Activated naive CD8-positive, alpha-beta T cell (primary cell): ENCODE measurements around the gene LYVE1.
"Not testable (repeated sequence)": the region's sequence is repeated elsewhere in the genome, so short reads cannot be mapped to it uniquely, and the experiment has no call there.

ENCODE experiments used
- H3K27ac Mint-ChIP-seq: one replicate; pipeline ENCODE4 v1.8.0; 2021; ENCODE audit warnings: mixed read lengths
- H3K27me3 Mint-ChIP-seq: one replicate; pipeline ENCODE4 v1.8.0; 2021; ENCODE audit warnings: mixed read lengths
- H3K36me3 Mint-ChIP-seq: one replicate; pipeline ENCODE4 v1.8.0; 2021; ENCODE audit warnings: mixed read lengths
- H3K4me1 Mint-ChIP-seq: one replicate; pipeline ENCODE4 v1.8.0; 2021; ENCODE audit warnings: low read depth, mixed read lengths
- H3K4me3 Mint-ChIP-seq: one replicate; pipeline ENCODE4 v1.8.0; 2021; ENCODE audit warnings: mild to moderate bottlenecking, mixed read lengths
- H3K9me3 Mint-ChIP-seq: one replicate; pipeline ENCODE4 v1.8.0; 2021; ENCODE audit warnings: low read depth, mixed read lengths

LYVE1 gene

DNA sequence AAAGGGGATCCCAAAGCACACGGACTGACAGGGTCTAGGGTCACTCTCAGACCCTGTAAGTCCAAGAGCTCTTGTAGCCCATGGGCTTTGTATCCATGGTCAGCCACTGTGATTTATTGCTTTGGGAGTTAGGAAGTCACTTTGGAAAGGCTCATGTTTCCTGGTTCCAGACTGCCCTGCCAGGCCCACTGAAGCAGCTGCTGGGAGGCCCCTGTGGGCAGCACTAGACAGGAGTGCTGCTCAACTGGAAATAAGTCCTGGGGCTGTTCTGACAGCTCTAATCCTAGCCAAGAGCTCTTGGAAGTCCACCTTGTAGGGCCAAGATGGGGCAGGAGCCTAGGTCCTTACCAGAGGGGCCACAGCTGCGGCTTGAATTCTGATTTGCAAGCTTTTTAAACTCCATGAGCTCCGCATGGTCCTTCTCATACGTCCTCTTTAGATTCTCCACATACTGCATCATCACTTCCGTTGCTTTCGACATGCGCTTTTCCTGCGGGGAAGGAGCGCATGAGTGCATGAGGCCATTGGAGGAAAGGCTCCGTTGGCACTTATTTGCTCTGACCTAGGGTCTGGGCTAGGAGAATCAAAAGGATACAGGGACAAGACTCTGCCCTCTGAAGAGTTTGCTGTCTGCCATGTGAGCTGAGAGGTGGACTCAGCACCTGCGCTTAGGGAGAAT lies 32.2 kb upstream of the LYVE1 start:
- no peak overlapping the region for H3K27ac Mint-ChIP-seq
- H3K27me3 Mint-ChIP-seq: no peaks in the 10 kb centered on the region
- no peak overlapping the region for H3K4me3 Mint-ChIP-seq
- H3K9me3 Mint-ChIP-seq: peaks cover 7% of the 10 kb centered on the region
- no peaks in the 10 kb centered on the region for H3K36me3 Mint-ChIP-seq
- H3K4me1 Mint-ChIP-seq: peaks cover 2% of the 10 kb centered on the region

DNA sequence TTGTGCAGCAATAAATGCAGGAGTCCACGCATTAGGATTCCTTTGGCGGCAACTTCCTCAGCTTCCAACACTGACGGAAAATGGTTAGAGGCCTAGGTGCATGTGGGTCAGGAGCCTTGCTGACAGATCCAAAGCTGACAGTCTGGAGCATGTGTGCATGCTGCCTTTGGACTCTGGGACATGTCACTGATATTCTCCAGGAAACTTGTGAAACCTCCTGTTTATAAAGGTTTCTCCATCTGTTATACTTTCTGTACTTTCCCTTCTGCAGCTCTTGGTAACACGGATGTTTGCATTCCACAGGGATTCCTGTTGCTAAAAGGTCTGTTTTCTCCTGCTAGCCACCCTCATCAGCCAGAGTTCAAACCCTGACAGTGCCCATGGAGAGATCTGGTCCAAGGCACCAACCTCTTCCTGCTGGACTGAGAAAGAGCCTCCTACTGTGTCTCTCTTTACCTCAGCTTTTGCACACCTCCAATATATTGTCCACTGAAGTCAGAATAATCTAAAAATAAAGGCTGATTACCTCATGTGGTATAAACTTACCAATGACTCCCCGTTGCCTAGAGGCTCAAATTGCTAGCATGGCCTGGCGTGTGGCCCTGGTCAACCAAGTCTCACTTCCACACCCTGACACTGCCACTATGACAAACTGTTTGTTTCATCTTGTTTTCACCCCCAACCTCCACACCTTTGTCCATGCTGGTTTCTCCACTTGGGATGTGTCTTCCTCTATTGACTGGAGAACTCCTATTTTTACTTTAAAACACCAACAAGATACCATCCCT lies 31.1 kb upstream of the LYVE1 start:
- Mint-ChIP-seq H3K9me3 (peaks cover 7% of the 10 kb centered on the region), H3K36me3 (no peaks in the 10 kb centered on the region), H3K27me3 (no peaks in the 10 kb centered on the region), H3K27ac (no peak overlapping the region), H3K4me1 (peaks cover 2% of the 10 kb centered on the region), H3K4me3 (no peak overlapping the region)

DNA sequence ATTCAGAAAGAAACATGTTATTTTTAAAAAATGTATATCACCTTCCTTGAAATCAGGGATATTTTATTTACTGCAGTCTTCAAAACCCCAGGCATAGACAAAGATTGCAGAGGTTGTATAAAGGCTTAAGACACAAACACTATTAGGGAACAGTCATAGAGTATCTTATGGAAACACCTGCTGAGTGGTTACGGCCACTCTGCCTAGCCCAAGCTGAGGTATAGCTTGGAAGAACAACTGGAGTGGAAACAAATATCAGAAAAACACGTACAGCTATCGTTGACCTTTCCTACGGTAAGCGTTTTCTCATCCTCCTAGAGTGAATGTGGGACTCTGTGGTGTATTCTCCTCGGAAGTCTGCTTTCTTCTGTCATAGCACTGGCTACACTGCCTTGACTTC lies 30.4 kb upstream of the LYVE1 start:
- Mint-ChIP-seq H3K9me3 (peaks cover 7% of the 10 kb centered on the region), H3K4me3 (no peak overlapping the region), H3K27ac (no peak overlapping the region), H3K27me3 (no peaks in the 10 kb centered on the region), H3K36me3 (no peaks in the 10 kb centered on the region), H3K4me1 (no peaks in the 10 kb centered on the region)

DNA sequence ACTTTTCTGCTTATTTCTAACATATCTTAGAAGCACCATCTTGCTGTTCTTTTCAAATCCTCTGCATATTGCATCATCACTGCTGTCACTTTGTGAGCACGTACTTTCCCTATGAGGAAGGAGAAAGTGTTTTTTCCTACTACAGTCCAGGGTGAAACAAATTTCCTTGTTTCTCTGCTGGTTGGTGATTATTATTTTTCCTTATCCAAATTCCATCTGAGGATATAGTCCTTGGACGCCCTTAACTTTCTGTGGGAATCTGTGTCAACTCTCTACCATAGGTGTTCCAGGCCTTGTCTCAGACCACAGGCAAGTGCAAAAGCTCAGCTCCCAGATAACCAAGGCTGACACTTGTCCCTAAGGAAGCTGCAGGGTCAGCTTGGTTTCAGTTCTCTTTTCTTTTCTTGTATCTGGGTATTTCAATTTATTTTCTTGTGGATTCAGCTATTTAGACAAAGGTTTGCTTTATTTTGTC lies 29.4 kb upstream of the LYVE1 start:
- peaks cover 7% of the 10 kb centered on the region for H3K9me3 Mint-ChIP-seq
- H3K4me1 Mint-ChIP-seq: no peaks in the 10 kb centered on the region
- H3K4me3 Mint-ChIP-seq: no peak overlapping the region
- no peak overlapping the region for H3K27ac Mint-ChIP-seq
- no peaks in the 10 kb centered on the region for H3K36me3 Mint-ChIP-seq
- H3K27me3 Mint-ChIP-seq: no peaks in the 10 kb centered on the region

DNA sequence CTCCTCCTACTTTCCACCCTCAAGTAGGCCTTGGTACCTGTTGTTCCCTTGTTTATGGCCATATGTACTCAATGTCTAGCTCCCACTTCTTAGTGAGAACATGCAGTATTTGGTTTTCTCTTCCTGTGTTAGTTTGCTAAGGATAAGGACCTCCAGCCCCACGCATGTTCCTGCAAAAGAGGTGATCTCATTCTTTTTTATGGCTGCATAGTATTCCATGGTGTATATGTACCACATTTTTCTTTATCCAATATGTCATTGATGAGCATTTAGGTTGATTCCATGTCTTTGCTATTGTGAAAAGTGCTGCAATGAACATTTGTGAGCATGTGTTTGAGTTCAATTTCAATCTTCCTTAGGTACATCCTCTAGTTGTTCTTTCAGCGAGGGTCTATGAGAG lies 27.4 kb upstream of the LYVE1 start:
- not testable (repeated sequence) for H3K4me1 Mint-ChIP-seq, H3K9me3 Mint-ChIP-seq, H3K27ac Mint-ChIP-seq, H3K4me3 Mint-ChIP-seq, H3K36me3 Mint-ChIP-seq, H3K27me3 Mint-ChIP-seq

DNA sequence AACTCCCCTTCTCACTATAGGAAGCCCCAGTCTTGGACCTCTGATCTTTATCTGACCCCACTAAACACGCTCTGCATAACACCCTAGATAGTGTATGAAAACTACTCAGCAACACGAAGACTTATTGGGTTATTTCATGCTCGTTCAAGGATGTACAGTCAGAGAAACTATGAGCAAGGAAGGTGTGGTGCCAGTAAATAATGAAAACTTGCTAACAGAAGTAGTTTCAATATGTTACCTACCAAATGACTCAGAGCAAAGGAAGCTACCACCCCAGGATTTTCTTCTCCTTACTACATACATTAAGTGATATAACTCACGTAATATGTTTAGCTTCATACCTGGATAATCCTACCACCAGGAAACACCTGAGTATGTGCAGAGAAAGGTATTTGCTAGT lies 25.9 kb upstream of the LYVE1 start:
- Mint-ChIP-seq H3K4me3 (no peak overlapping the region), H3K27ac (no peak overlapping the region), H3K27me3 (no peaks in the 10 kb centered on the region), H3K9me3 (peaks cover 7% of the 10 kb centered on the region), H3K4me1 (no peaks in the 10 kb centered on the region), H3K36me3 (no peaks in the 10 kb centered on the region)

DNA sequence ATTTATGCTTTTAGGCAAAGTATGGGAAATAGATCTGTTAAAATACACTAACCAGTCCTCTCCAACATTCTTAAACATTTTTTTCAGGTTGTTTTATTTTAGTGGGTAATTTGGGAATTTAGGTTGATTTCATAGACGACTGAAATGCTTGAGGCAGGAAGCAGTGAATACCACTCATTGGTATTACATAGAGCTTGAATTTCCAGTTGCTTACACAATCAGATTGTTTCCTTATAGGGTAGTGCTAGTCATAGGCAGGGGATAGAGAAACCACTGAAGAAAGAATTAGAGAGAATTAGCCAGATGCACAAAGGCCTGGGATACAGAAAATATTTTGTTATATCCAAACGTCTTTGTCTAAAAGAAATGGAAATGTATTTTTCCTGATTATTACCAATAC lies 23.9 kb upstream of the LYVE1 start:
- no peaks in the 10 kb centered on the region for H3K27me3 Mint-ChIP-seq
- H3K36me3 Mint-ChIP-seq: no peaks in the 10 kb centered on the region
- no peaks in the 10 kb centered on the region for H3K4me1 Mint-ChIP-seq
- H3K9me3 Mint-ChIP-seq: peaks cover 7% of the 10 kb centered on the region
- H3K27ac Mint-ChIP-seq: no peak overlapping the region
- H3K4me3 Mint-ChIP-seq: no peak overlapping the region

DNA sequence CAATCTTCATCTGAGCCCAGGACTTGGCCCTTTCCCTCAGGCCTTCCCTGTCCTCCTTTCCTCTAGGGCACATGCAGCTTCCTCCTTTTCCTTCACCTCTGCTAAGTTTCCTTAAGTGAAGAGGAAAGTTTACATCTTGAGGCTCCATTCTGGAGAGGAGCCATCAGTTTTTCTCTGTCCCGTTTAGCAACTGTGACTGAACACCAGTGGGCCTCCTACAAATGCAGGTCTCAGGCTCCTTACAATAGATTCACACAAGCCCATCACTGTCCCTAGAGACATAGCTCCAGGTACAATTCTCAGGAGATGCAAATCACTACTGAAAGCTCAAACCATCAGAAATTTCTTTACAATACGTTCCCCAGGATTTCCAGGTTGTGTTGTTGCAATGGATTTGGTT lies 23.3 kb upstream of the LYVE1 start:
- Mint-ChIP-seq H3K4me1 (no peaks in the 10 kb centered on the region), H3K36me3 (no peaks in the 10 kb centered on the region), H3K4me3 (no peak overlapping the region), H3K27me3 (no peaks in the 10 kb centered on the region), H3K9me3 (peaks cover 7% of the 10 kb centered on the region), H3K27ac (no peak overlapping the region)

DNA sequence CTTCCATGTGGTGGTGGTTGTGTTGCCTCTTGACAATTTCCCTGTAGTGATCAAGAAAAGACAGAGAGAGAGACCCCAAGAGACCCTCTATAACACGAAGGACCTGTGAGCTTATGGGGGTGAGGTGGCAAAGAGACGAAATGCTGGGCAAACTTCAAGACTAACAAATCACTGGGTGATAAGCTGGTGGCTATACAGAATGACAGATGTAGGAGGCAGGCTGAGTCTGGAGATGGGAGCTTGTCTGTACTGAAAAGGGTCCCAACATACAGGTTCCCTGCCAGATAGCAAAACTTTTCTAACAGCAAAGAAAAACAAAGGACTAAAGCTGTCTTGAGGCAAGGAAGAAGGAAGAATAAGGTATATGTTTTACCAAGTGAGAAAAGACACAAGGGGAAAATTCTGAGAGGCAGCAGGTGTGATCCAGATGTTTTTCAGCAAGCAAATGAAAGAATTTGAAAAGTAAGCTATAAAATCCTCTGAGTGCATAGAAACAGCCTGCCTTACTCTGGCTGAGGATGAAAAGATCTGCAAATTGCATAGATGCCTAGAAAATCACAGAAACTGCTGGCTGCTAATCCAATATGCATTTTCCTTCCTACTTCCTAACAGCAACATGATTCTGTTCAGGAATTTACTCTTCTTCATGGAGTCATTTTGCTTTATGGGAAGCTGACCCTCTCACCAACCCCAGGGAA lies 21.9 kb upstream of the LYVE1 start:
- Mint-ChIP-seq H3K4me1 (no peaks in the 10 kb centered on the region), H3K27me3 (no peaks in the 10 kb centered on the region)

DNA sequence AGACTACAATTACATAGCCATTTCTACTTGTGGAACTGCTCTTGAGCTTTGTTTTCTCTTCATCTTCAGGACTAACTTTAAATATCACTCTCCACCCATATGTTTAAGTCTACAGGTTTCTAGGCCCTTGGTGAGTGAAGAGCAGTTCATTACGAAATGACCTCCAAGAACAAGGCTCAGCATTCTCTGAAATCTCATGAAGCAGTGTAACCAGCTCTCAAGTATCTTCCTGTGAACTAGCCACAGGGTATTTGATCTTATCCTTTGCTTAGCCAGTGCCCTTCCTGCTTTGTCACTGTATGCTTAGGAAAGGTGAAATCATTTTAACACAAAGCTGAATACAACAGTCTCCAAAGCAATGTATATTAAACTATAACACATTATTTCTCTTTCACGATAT lies 20.4 kb upstream of the LYVE1 start:
- no peaks in the 10 kb centered on the region for H3K27me3 Mint-ChIP-seq
- no peak overlapping the region for H3K4me3 Mint-ChIP-seq
- H3K9me3 Mint-ChIP-seq: no peaks in the 10 kb centered on the region
- H3K27ac Mint-ChIP-seq: no peak overlapping the region
- no peaks in the 10 kb centered on the region for H3K36me3 Mint-ChIP-seq
- no peaks in the 10 kb centered on the region for H3K4me1 Mint-ChIP-seq

More for the DNA sequence above, 21.9 kb upstream of the LYVE1 start:
- Mint-ChIP-seq H3K4me3 (no peak overlapping the region), H3K9me3 (no peaks in the 10 kb centered on the region), H3K27ac (no peak overlapping the region), H3K36me3 (no peaks in the 10 kb centered on the region)

DNA sequence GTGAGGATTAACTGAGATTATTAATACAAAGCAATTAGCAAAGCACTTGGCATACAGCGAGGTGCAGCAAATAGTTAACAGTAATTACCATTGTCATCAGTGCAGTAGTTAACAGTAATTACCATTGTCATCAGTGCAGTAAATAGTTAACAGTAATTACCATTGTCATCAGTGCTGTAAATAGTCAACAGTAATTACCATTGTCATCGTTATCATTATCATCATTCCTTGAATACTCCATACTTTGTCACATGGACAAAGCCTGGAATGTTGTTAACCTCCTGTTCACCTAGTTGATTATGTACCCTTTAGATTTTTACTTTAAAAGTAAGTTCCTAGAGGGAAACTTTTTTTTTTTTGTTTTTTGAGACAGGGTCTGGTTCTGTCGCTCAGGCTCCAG lies 19.5 kb upstream of the LYVE1 start:
- Mint-ChIP-seq H3K4me1 (no peaks in the 10 kb centered on the region), H3K27ac (no peak overlapping the region), H3K27me3 (peaks cover 5% of the 10 kb centered on the region), H3K36me3 (no peaks in the 10 kb centered on the region), H3K9me3 (no peaks in the 10 kb centered on the region), H3K4me3 (no peak overlapping the region)

DNA sequence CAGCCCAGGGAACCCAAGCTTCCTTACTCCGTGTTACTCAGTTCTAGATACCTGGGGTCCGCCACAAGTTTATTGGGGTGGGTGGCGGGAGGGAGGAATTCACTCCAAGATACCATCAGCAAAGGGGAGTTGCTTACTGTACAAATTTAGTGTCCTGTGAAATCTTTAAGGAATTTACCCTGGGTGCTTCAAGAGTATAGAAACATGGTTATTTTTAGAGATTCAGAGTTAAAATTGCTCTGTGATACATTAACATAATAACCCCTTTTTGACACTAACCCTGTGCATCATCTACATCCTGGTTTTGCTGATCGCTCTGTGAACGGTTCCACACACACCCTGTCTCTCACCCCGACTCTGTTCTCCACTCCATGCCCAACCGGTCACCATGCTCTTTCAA lies 18.9 kb upstream of the LYVE1 start:
- no peak overlapping the region for H3K27ac Mint-ChIP-seq
- no peaks in the 10 kb centered on the region for H3K4me1 Mint-ChIP-seq
- no peak overlapping the region for H3K4me3 Mint-ChIP-seq
- peaks cover 7% of the 10 kb centered on the region for H3K27me3 Mint-ChIP-seq
- no peaks in the 10 kb centered on the region for H3K9me3 Mint-ChIP-seq
- no peaks in the 10 kb centered on the region for H3K36me3 Mint-ChIP-seq

DNA sequence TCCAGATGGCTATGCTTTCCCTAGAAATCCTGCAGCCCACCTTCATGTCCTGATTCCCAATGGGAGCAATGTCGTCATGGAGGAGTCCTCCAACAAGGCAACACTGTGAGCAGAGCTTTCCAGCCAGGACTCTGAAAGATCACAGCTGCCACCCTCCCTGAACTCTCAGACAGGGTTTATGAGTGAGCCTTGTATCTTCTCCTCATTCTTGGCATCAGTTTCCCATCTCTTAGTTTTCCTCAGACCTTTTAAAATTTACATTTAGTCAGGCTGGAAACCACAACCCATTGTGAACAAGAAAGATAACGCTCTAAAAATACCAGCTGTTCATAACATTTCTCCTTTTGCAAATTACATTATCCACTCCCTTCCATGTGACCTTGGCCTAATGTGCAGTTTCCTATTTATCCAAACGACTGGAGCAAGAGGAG lies 15.6 kb upstream of the LYVE1 start:
- no peaks in the 10 kb centered on the region for H3K9me3 Mint-ChIP-seq
- H3K36me3 Mint-ChIP-seq: no peaks in the 10 kb centered on the region
- peaks cover 8% of the 10 kb centered on the region for H3K27me3 Mint-ChIP-seq
- H3K4me3 Mint-ChIP-seq: no peak overlapping the region
- H3K27ac Mint-ChIP-seq: no peak overlapping the region
- H3K4me1 Mint-ChIP-seq: no peaks in the 10 kb centered on the region

DNA sequence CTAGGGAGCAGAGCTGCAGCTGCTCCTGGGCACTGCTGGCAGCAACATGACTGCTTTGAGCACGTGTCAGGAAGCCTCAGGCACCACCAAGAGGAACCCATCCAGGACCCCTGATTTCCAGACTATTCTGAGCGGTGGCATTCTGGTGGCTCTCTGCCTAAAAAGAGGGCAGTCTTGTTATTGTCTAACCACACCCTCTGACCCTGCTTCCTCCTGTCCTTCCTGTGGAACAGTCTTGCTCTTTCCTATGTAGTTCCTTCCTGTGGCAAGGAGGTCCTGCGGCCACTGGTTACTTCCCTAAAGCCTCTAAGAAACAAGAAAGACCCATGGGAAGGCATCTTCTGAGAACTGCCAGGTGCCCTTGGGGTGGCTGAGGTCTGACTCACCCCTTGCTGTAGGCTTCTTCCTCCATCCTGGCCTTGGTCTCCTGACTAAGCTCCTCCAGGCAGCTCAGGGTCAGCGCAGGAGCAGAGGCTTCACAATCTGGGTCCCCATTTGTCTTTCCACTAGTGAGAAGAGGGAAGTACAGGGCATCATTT lies 13.1 kb upstream of the LYVE1 start:
- Mint-ChIP-seq H3K27ac (no peak overlapping the region), H3K27me3 (peaks cover 8% of the 10 kb centered on the region), H3K36me3 (no peaks in the 10 kb centered on the region), H3K4me1 (no peaks in the 10 kb centered on the region), H3K9me3 (no peaks in the 10 kb centered on the region), H3K4me3 (no peak overlapping the region)

DNA sequence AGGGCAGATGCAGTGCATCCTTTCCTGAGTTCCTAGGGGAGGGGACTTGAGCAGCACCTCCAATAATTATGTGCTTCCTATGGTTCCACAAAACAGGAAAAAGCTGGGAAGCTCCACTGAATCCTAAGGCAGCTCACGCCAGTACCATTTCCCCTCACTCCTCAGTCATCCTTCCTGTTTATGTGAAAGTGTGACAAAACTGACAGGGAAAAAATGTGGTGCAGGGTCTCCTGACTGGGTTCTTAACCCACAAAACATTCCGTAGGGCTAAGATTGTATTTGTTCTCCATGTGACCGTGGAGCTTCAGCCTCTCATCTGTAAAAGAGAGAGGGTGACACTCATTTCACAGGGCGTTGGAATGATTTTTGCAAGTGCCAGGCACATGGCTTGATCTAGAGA lies 12.2 kb upstream of the LYVE1 start:
- Mint-ChIP-seq H3K27me3 (peaks cover 8% of the 10 kb centered on the region), H3K4me1 (no peaks in the 10 kb centered on the region), H3K9me3 (no peaks in the 10 kb centered on the region), H3K36me3 (no peaks in the 10 kb centered on the region), H3K4me3 (no peak overlapping the region), H3K27ac (no peak overlapping the region)
